NOMO-1 treated with DMSO at 0.1 percent for 48 hours (cell line): ENCODE measurements around the gene UGP2.
"Not testable (repeated sequence)": the region's sequence is repeated elsewhere in the genome, so short reads cannot be mapped to it uniquely, and the experiment has no call there.

Experiments used
- DNase-seq: peaks from one replicate; lab custom pipeline; 2025; ENCODE audit not compliant: unreplicated experiment; lab: John Stamatoyannopoulos, UW

UGP2 gene

GRCh38 chr2:63891488-63892030 lies 49.9 kb downstream of the UGP2 start:
- DNase-seq: no peak

- DNase-seq: no peak
Observed at GRCh38 chr2:63893163-63893562, 51.5 kb downstream of the UGP2 start.

GRCh38 chr2:63894167-63894566 lies 52.5 kb downstream of the UGP2 start:
- DNase-seq: no peak

- DNase-seq: no peak
Observed at GRCh38 chr2:63898839-63899238, 57.1 kb downstream of the UGP2 start.

GRCh38 chr2:63899639-63900038 lies 57.9 kb downstream of the UGP2 start:
- DNase-seq: no peak

- DNase-seq: no peak
Observed at GRCh38 chr2:63902149-63902548, 60.5 kb downstream of the UGP2 start.

GRCh38 chr2:63903003-63903402 lies 61.3 kb downstream of the UGP2 start:
- no peak for DNase-seq

GRCh38 chr2:63914311-63914710 lies 72.6 kb downstream of the UGP2 start:
- no peak for DNase-seq

GRCh38 chr2:63926815-63927214 lies 85.1 kb downstream of the UGP2 start:
- DNase-seq: no peak

GRCh38 chr2:63932104-63932503 lies 90.4 kb downstream of the UGP2 start:
- DNase-seq: not testable (repeated sequence)
